ENCODE results near the gene ADAMTS4.

Gene ADAMTS4

DNA sequence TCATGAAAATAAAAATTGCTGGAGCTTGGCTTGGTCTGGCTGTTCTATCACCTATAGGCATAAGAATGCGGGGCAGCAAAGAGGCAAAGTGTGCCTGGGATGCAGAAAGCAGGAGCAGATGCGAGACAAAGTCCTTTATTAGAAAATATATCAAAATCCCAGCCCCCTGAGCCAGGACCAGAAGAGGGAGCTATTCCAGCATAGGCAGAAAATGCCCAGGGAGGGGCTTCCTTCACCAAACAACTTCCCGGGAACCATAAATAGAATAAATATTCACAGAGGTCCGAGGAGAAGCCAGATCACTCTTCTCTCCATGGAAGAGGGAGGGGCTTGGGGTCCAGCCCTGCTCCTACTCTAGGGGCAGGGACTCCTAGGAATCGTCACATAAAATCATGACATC is 27.7 kb downstream of the ADAMTS4 start:
- TF ChIP-seq, protein P1, sequence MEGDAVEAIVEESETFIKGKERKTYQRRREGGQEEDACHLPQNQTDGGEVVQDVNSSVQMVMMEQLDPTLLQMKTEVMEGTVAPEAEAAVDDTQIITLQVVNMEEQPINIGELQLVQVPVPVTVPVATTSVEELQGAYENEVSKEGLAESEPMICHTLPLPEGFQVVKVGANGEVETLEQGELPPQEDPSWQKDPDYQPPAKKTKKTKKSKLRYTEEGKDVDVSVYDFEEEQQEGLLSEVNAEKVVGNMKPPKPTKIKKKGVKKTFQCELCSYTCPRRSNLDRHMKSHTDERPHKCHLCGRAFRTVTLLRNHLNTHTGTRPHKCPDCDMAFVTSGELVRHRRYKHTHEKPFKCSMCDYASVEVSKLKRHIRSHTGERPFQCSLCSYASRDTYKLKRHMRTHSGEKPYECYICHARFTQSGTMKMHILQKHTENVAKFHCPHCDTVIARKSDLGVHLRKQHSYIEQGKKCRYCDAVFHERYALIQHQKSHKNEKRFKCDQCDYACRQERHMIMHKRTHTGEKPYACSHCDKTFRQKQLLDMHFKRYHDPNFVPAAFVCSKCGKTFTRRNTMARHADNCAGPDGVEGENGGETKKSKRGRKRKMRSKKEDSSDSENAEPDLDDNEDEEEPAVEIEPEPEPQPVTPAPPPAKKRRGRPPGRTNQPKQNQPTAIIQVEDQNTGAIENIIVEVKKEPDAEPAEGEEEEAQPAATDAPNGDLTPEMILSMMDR (IDR thresholded peaks at IDR 0.05) = peak; percentile 51
- no peak for TF ChIP-seq ZFX (IDR thresholded peaks at IDR 0.05; ENCODE audit: borderline replicate concordance)
- H3K27ac ChIP-seq = no peak overlapping the region

DNA sequence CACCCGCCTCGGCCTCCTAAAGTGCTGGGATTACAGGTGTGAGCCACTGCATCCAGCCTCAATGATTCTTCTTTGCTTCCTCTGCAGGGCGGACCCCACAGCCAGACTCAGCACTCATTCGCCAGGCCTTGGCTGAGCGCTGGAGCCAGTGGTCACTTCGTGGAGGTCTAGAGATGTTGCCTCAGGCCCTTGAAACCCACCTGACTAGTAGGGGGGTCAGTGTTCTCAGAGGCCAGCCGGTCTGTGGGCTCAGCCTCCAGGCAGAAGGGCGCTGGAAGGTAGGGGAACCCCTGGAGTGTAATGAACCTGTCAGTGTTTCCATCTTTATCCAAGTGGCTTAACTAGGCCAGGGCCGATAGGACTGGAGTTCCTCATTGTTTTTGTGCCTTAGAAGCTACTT is 29.9 kb downstream of the ADAMTS4 start:
- H3K27ac ChIP-seq = no peak overlapping the region
- TF ChIP-seq, protein P1 (IDR thresholded peaks at IDR 0.05) = no peak
- no peak for TF ChIP-seq ZFX (IDR thresholded peaks at IDR 0.05; ENCODE audit: borderline replicate concordance)

DNA sequence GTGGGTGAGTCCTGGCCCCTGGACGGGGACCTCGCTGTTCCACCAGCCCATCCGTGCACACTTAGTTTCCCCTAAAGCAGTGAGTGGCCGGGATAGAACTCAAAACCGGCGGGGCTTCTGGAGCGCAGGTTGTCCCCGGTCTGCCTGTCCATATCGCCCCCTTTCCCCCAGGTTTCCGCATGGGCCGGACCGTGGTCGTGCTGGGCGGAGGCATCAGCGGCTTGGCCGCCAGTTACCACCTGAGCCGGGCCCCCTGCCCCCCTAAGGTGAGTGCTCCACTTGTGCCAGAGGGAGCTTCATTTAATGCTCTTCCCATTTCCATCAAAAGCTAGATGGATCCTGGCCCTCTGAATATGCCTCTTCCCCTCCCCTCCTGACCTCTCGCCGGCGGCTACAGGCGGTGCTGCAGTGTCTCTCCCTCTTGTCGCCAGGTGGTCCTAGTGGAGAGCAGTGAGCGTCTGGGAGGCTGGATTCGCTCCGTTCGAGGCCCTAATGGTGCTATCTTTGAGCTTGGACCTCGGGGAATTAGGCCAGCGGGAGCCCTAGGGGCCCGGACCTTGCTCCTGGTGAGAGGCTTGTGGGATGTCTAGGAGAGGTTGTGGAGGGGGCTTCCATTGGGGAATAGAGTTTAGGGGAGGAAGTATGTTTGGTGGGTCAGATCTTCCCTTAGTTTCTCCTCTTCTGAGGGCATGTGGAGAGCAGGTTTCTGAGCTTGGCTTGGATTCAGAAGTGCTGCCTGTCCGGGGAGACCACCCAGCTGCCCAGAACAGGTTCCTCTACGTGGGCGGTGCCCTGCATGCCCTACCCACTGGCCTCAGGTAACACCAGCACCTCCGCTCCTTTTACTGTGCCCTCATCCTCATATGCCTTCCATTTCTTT is 31.9 kb downstream of the ADAMTS4 start:
- H3K27ac ChIP-seq = peak overlapping the region; percentile 79
- no peak for TF ChIP-seq ZFX (IDR thresholded peaks at IDR 0.05; ENCODE audit: borderline replicate concordance)
- TF ChIP-seq, protein P1 (IDR thresholded peaks at IDR 0.05) = no peak

DNA sequence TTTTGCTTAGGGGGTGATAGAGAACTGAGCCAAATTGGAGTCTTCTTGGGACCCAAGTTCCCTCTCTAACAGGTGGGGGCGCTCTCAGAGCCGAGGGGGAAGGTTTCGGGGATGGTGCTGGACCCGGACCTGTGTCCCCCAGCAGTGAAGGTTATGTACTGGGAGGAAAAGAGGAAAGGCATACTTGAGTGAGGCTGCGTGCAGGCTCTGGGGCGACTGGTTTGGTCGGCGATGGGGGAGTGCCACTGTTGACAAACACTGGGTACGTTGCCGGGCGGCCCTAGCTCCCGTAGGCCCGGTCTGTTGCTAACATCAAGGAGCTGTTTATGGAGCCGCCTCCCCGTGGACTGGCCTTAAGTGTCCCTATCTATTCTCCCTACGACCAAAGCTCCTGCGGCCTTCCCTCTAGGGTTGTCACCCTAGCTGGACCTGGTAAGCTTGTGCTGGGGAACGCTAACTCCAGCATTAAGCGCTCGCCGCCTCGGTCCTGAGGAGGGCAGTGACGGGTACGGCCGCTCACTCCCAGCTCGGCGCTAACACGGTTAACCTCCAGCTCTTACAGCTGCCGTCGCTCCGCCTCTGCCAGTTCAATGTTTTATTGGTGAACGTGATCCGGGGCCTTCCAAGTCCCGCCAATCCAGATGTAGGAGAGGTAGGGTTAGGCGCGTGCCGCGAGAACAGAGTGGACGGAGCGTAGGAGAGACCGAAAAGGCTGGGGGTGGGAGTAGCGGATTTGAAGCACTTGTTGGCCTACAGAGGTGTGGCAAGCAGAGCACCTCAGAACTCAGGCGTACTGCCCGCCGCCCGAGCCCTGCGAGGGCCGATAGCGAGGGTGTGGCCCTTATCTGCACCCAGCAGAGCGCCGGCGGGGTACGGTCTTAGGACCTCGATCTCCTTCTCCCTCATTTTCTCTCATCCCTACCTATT is 32.8 kb downstream of the ADAMTS4 start, which contains the start of gene PPOX:
Gene PPOX (plus strand): TSS at position 685 of the 927 bp plus-strand sequence. CDS start 422 bp downstream, outside the sequence.
- H3K27ac ChIP-seq = peak within 1 kb of the TSS; percentile 79
- TF ChIP-seq, protein P1 (IDR thresholded peaks at IDR 0.05) = peak; percentile 89
- no peak for TF ChIP-seq ZFX (IDR thresholded peaks at IDR 0.05; ENCODE audit: borderline replicate concordance)

DNA sequence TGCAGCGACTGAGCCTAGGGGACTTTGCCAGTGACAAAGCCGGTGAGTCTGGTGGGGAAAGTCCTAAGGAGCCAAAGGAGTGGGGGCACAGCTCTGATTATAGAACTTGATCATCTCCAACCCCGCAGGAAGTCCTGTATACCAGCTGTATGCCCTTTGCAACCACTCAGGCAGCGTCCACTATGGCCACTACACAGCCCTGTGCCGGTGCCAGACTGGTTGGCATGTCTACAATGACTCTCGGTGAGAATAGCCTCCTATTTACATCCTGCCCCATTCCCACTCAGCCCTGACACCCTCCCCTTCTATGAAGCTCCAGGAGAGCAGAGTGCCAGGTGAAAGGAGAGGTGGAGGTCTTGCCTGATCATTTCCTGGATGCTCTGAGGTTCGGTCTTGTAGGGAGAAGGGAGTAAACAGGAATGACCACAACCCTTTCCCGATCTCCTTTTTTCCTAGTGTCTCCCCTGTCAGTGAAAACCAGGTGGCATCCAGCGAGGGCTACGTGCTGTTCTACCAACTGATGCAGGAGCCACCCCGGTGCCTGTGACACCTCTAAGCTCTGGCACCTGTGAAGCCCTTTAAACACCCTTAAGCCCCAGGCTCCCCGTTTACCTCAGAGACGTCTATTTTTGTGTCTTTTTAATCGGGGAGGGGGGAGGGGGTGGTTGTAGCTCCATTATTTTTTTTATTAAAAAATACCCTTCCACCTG is 33.8 kb downstream of the ADAMTS4 start:
- TF ChIP-seq, protein P1 (IDR thresholded peaks at IDR 0.05) = no peak
- no peak for TF ChIP-seq ZFX (IDR thresholded peaks at IDR 0.05; ENCODE audit: borderline replicate concordance)
- H3K27ac ChIP-seq = peak overlapping the region; percentile 79

DNA sequence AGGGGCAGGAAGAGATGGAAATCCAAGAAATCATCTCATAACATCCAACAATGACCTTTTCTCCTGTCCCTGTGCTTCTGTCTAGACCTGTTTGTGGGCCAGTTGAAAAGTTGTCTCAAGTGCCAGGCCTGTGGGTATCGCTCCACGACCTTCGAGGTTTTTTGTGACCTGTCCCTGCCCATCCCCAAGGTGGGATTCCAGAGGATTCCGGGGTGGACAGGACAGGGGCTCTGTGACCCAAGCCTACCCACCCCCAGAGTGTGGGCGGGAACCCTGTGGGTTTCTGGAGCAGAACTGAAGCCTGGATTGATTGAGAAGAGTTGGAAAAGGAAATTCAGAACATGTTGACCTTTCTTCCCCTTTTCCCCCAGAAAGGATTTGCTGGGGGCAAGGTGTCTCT is 35.1 kb downstream of the ADAMTS4 start:
- peak overlapping the region; percentile 79 for H3K27ac ChIP-seq

More for the DNA sequence above, 35.1 kb downstream of the ADAMTS4 start:
- no peak for TF ChIP-seq ZFX (IDR thresholded peaks at IDR 0.05; ENCODE audit: borderline replicate concordance)
- TF ChIP-seq, protein P1 (IDR thresholded peaks at IDR 0.05) = no peak

Data from 22Rv1 (cell line).